Calu3 (cell line): ENCODE measurements around the gene AKR7A3. TPM values are rescaled to one million over a fixed set of nuclear protein-coding genes. Genes with fewer than 3 reads are reported as not detected.
A peak's percentile ranks its signal among the peaks of the same experiment; 100 is the strongest.
"Not testable (repeated sequence)": the region's sequence is repeated elsewhere in the genome, so short reads cannot be mapped to it uniquely, and the experiment has no call there.

Experiments
- BruUV-seq: library from RNA; stranded (reverse); fragments of 400-500 nt; replicated peaks from 2 replicates; lab custom pipeline; 2021; lab: Mats Ljungman, UMichigan
- CTCF ChIA-PET: fragments of 300-600 bp; sonication (Branson Sonifier 250); formaldehyde crosslinking; loops from one replicate; lab custom pipeline; 2022; ENCODE audit warnings: antibody characterized with exemption; lab: Charles Lee
- DNase-seq: peaks from one replicate; pipeline ENCODE4 v3.0.0; 2022
- H3K27ac Mint-ChIP-seq: one replicate; pipeline ENCODE4 v1.8.0; 2022; ENCODE audit warnings: mixed read lengths; ENCODE audit not compliant: unreplicated experiment
- H3K27me3 Mint-ChIP-seq: one replicate; pipeline ENCODE4 v1.8.0; 2022; ENCODE audit warnings: mixed read lengths; ENCODE audit not compliant: unreplicated experiment
- H3K36me3 Mint-ChIP-seq: one replicate; pipeline ENCODE4 v1.8.0; 2022; ENCODE audit warnings: mild to moderate bottlenecking, moderate library complexity, mixed read lengths; ENCODE audit not compliant: insufficient read depth, unreplicated experiment
- H3K4me1 Mint-ChIP-seq: one replicate; pipeline ENCODE4 v1.8.0; 2022; ENCODE audit warnings: mild to moderate bottlenecking, low read depth, mixed read lengths; ENCODE audit not compliant: unreplicated experiment
- H3K4me3 Mint-ChIP-seq: one replicate; pipeline ENCODE4 v1.8.0; 2022; ENCODE audit warnings: mild to moderate bottlenecking, low read depth, moderate library complexity, mixed read lengths; ENCODE audit not compliant: unreplicated experiment
- H3K9me3 Mint-ChIP-seq: one replicate; pipeline ENCODE4 v1.8.0; 2022; ENCODE audit warnings: low read depth, mixed read lengths; ENCODE audit not compliant: unreplicated experiment
- intact Hi-C: fragments of 100-400 bp; cut with micrococcal nuclease; formaldehyde crosslinking; loops from one replicate; pipeline ENCODE4 v1.10.0; 2022; ENCODE audit not compliant: unreplicated experiment
- total RNA-seq: library from RNA; stranded (reverse); gene quantifications from 2 replicates; pipeline ENCODE4 v1.2.3, GENCODE V29; 2022
- TF ChIP-seq, protein P1 (sequence below): fragments of 200-600 bp; IDR thresholded peaks from one replicate; pipeline ENCODE4 v1.8.0; 2022; ENCODE audit warnings: antibody characterized with exemption; ENCODE audit not compliant: unreplicated experiment

The AKR7A3 gene
- total RNA-seq, 1 experiment from 2014 or later: 1.7 TPM

DNA sequence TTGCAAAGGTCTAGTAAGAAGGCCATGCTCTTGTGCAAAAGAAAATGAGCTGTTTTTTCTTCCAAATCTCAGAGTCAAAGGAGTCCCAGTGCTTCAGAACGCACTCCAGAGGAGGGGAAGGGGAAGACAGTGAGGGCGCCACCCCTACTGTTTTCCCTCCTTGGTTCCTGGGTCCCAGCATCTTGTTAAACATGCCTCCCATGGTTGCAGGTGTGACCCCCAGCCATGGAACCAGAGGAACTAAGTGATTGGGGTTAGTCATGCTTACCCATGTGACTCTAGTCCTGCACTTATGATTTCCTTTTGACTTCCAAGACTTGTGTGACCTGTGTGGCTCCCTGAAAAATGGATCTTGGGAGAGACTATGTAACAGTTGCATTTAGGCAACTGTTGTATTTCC is 6.1 kb upstream of the AKR7A3 start:
- intact Hi-C loops: no loop called here
- H3K27ac Mint-ChIP-seq: no peak overlapping the region
- no peak overlapping the region for H3K4me3 Mint-ChIP-seq
- peaks cover 8% of the 10 kb centered on the region for H3K9me3 Mint-ChIP-seq
- H3K27me3 Mint-ChIP-seq: no peaks in the 10 kb centered on the region
- no TSS peak for BruUV-seq
- CTCF ChIA-PET: no interaction called here
- DNase-seq: no peak
- no peaks in the 10 kb centered on the region for H3K36me3 Mint-ChIP-seq
- TF ChIP-seq, protein P1, sequence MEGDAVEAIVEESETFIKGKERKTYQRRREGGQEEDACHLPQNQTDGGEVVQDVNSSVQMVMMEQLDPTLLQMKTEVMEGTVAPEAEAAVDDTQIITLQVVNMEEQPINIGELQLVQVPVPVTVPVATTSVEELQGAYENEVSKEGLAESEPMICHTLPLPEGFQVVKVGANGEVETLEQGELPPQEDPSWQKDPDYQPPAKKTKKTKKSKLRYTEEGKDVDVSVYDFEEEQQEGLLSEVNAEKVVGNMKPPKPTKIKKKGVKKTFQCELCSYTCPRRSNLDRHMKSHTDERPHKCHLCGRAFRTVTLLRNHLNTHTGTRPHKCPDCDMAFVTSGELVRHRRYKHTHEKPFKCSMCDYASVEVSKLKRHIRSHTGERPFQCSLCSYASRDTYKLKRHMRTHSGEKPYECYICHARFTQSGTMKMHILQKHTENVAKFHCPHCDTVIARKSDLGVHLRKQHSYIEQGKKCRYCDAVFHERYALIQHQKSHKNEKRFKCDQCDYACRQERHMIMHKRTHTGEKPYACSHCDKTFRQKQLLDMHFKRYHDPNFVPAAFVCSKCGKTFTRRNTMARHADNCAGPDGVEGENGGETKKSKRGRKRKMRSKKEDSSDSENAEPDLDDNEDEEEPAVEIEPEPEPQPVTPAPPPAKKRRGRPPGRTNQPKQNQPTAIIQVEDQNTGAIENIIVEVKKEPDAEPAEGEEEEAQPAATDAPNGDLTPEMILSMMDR: no peak
- H3K4me1 Mint-ChIP-seq: peaks cover under 1% of the 10 kb centered on the region

DNA sequence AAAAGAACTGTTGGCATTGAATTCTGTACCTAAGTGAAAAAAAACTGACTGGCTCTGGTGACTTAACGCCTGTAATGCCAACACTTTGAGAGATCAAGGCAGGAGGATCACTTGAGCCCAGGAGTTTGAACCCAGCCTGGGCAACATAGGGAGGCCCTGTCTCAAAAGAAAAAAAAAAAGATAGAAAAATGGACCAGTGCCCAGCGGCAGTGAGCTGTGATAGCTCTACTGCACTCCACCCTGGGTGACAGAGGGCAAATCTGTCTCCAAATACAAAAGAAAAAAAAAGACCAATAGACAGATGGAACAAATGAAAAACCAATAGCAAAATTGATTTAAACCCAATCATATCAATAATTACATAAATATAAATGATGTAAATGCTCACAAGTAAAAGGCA is 674 bp upstream of the AKR7A3 start:
- BruUV-seq: no TSS peak
- H3K27me3 Mint-ChIP-seq: no peaks in the 10 kb centered on the region
- peak overlapping the region; percentile 65 for H3K4me3 Mint-ChIP-seq
- peaks cover 6% of the 10 kb centered on the region for H3K36me3 Mint-ChIP-seq
- H3K9me3 Mint-ChIP-seq: peaks cover 7% of the 10 kb centered on the region
- CTCF ChIA-PET: no interaction called here
- DNase-seq: no peak
- intact Hi-C loops: no loop called here
- peaks cover 22% of the 10 kb centered on the region for H3K4me1 Mint-ChIP-seq
- H3K27ac Mint-ChIP-seq: no peak overlapping the region
- TF ChIP-seq, protein P1: no peak

DNA sequence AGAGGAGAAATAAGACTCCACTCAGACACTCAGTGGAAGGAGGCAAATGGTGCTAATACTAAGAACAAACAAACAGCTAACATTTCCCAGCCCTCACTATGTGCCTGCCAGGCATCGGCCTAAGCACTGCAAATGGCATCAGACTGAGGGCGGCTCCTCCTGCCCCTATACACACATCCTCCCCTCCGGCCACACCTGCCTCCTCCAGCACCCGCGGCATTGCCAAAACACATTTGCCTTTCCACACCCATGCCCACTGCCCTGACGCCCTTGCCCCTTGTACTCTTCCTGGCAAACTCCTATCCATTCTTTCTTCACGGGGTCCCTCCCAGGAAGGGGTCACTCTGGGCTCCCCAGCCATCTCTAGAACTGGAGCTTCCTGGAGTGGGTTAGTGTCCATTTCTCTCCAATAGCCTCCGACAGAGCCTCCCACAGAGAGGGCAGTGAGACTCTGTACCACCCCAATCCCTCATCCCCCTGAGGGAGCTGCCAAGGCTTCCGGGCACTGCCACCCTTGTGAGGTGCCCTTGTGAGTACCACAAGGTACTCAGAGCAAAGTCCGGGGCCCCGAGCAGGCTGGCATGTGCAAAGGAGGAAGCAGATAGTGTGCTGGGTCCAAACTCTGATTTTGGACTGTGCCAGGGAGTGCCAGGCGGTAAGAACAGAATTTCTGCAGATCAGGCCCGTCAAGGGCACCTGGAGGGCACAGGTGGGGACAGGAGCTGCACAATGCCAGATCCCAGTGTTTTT is 959 bp downstream of the AKR7A3 start:
- BruUV-seq: no TSS peak
- intact Hi-C loops: no loop called here
- TF ChIP-seq, protein P1: no peak
- peak overlapping the region; percentile 65 for H3K4me3 Mint-ChIP-seq
- no peak overlapping the region for H3K27ac Mint-ChIP-seq
- no peaks in the 10 kb centered on the region for H3K27me3 Mint-ChIP-seq
- H3K36me3 Mint-ChIP-seq: peaks cover 6% of the 10 kb centered on the region
- H3K9me3 Mint-ChIP-seq: peaks cover 5% of the 10 kb centered on the region
- CTCF ChIA-PET: interaction anchor here (0.7 to 1.0 kb wide), 2 partner anchors 15 to 92 kb away, joined by 4 read pairs; no protein-coding TSS in a partner anchor
- no peak for DNase-seq
- peaks cover 22% of the 10 kb centered on the region for H3K4me1 Mint-ChIP-seq

DNA sequence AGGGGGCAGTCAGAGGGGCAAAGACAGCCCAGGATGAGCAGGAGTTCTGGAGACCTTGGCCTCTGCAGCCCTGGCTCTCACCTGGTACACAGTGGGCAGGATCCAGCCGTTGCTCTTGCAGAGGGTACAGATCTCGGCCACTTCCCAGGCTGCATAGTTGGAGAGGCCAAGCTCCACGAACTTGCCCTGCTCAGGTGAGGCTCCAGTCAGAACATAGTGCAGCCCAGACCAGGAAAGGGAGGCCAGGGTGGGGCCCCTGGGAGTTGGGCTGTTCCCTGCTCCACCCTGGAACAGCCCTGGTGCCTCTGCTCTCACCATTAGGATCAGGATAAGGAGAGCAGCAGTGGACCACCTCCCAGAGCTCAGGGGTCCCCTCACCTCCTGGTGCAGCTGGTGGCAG is 2.8 kb downstream of the AKR7A3 start:
- CTCF ChIA-PET, intact Hi-C loops, H3K27me3 Mint-ChIP-seq, H3K9me3 Mint-ChIP-seq, H3K4me3 Mint-ChIP-seq, H3K36me3 Mint-ChIP-seq, BruUV-seq, DNase-seq, H3K27ac Mint-ChIP-seq: not testable (repeated sequence)
- peaks cover 22% of the 10 kb centered on the region for H3K4me1 Mint-ChIP-seq

DNA sequence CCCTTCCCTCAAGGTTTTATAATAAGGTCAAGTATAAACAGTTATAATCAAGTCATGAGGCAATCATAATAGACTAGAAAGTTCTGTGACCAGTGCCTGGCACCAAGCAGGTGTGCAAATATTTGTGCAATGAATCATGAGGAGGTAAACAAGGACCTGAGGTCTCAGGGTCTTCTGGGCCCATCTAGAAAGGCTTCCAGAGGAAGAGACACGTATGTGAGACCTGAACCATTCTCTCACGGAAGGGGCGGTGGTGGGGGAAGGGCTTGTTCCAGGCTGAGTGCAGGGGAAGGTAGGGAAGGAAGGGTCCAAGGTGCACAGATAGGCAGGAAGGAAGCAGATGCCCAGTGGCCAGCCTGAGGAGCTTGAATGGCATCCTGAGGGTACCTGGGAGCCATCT is 3.2 kb downstream of the AKR7A3 start:
- DNase-seq, H3K4me3 Mint-ChIP-seq, intact Hi-C loops, H3K36me3 Mint-ChIP-seq, H3K9me3 Mint-ChIP-seq, BruUV-seq, CTCF ChIA-PET, H3K27ac Mint-ChIP-seq, H3K27me3 Mint-ChIP-seq: not testable (repeated sequence)
- H3K4me1 Mint-ChIP-seq: peaks cover 22% of the 10 kb centered on the region
